Gastroesophageal sphincter (tissue), 4 donors: ENCODE results near the gene ASIC2. TPM values are rescaled to one million over a fixed set of nuclear protein-coding genes. Genes with fewer than 3 reads are reported as not detected.

Source experiments
- ATAC-seq: fragments of 150-250 bp; one replicate; pipeline ENCODE4 v1.9.1; 2016; ENCODE audit warnings: mild to moderate bottlenecking, moderate library complexity
- H3K27ac ChIP-seq, 4 donors: fragments of 200-600 bp; sonication (generic) in 3 of 4; 1 replicate in 3 of 4; 2 replicates in 1 of 4; pipeline ENCODE4 v1.5.1; 2016 to 2019
- H3K27me3 ChIP-seq: fragments of 200-600 bp; sonication (generic); one replicate; pipeline ENCODE4 v1.5.1; 2019
- H3K36me3 ChIP-seq, 2 donors: fragments of 200-600 bp; sonication (generic); one replicate each; pipeline ENCODE4 v1.5.1; 2019; ENCODE audit warnings: control low read depth in 1 of 2
- H3K4me1 ChIP-seq, 3 donors: fragments of 200-600 bp; sonication (generic); 1 replicate in 2 of 3; 2 replicates in 1 of 3; pipeline ENCODE4 v1.5.1; 2016 to 2019; ENCODE audit warnings: control low read depth in 2 of 3
- H3K4me3 ChIP-seq, 2 donors: fragments of 200-600 bp; sonication (generic); one replicate each; pipeline ENCODE4 v1.5.1; 2019; ENCODE audit warnings: mild to moderate bottlenecking in 1 of 2, moderate library complexity in 1 of 2
- H3K9me3 ChIP-seq, 3 donors: fragments of 200-600 bp; sonication (generic); one replicate each; pipeline ENCODE4 v1.5.1; 2017 to 2019; ENCODE audit warnings: control low read depth in 2 of 3
- EP300 ChIP-seq: sonication (generic); formaldehyde crosslinking; IDR thresholded peaks from one replicate; pipeline ENCODE4 v1.6.1; 2017; ENCODE audit warnings: antibody characterized with exemption, mild to moderate bottlenecking
- POLR2A ChIP-seq, 2 donors: fragments of 450-650 bp; IDR thresholded peaks; one replicate each; pipeline ENCODE4 v1.6.1; 2017; ENCODE audit warnings: antibody characterized with exemption in 2 of 2, mild to moderate bottlenecking in 2 of 2, moderate library complexity in 1 of 2
- POLR2AphosphoS5 ChIP-seq: sonication (generic); formaldehyde crosslinking; IDR thresholded peaks from one replicate; pipeline ENCODE4 v1.6.1; 2017; ENCODE audit warnings: antibody characterized with exemption
- WGBS, 2 donors: methylation state at CpG; one replicate each; pipeline ENCODE4 v1.1.5; 2018; ENCODE audit warnings: low coverage in 1 of 2; 5-methylcytosine and 5-hydroxymethylcytosine counted together
- total RNA-seq, 4 donors: library from RNA; depleted of rRNA; stranded (reverse); fragments of >200 nt; gene quantifications; one replicate each; pipeline ENCODE4 v1.1.0, GENCODE V29; 2016
- TF ChIP-seq, protein P1 (sequence below), 4 experiments: fragments of 200-600 bp in 2 of 4; fragments of 450-650 bp in 2 of 4; sonication (generic) in 1 of 4; IDR thresholded peaks; one replicate each; pipeline ENCODE4 v1.5.1; 2017 to 2019; ENCODE audit warnings: antibody characterized with exemption in 4 of 4, mild to moderate bottlenecking in 2 of 4, moderate library complexity in 2 of 4

The ASIC2 gene
- total RNA-seq, 4 donors from 2014 or later = 0.15 TPM; not detected in 3

DNA sequence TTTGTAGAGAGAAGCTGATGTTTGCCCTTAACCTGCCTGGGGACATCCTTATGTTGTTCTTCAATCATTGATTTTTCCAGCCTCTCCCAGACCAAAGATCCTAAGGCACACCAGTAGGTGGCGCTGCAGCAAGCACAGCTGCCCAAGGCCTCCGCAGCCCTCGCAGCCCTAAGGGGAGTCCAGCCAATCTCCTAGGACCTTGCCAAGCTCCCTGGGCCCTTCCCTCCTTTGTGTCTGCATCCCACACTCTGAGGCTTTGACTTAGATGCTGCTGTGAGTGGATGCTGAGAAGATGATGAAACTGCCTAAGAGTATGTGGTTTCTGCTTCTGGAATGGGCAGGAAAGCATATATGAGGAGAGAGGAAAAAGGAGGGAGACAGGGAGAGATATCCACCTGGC is 254.4 kb downstream of the ASIC2 start:
- H3K4me3 ChIP-seq = no peak overlapping the region
- peaks cover 0 to 5% (median 0%) of the 10 kb centered on the region in 3 donors for H3K9me3 ChIP-seq
- peaks cover 30% of the 10 kb centered on the region for H3K27me3 ChIP-seq
- H3K36me3 ChIP-seq = no peaks in the 10 kb centered on the region
- H3K4me1 ChIP-seq = peaks cover 0 to 11% (median 0%) of the 10 kb centered on the region in 3 donors
- no peak for ATAC-seq
- WGBS, 2 donors = 0% methylated on average over 2 of the region's 3 CpGs; no CpG with 5 or more reads in 1 of the 2 donors
- TF ChIP-seq, protein P1, sequence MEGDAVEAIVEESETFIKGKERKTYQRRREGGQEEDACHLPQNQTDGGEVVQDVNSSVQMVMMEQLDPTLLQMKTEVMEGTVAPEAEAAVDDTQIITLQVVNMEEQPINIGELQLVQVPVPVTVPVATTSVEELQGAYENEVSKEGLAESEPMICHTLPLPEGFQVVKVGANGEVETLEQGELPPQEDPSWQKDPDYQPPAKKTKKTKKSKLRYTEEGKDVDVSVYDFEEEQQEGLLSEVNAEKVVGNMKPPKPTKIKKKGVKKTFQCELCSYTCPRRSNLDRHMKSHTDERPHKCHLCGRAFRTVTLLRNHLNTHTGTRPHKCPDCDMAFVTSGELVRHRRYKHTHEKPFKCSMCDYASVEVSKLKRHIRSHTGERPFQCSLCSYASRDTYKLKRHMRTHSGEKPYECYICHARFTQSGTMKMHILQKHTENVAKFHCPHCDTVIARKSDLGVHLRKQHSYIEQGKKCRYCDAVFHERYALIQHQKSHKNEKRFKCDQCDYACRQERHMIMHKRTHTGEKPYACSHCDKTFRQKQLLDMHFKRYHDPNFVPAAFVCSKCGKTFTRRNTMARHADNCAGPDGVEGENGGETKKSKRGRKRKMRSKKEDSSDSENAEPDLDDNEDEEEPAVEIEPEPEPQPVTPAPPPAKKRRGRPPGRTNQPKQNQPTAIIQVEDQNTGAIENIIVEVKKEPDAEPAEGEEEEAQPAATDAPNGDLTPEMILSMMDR (IDR thresholded peaks at IDR 0.05) = peak in 2 of 4 experiments; percentile 30 to 52
- no peak for TF ChIP-seq POLR2A (IDR thresholded peaks at IDR 0.05)
- H3K27ac ChIP-seq = no peak overlapping the region

DNA sequence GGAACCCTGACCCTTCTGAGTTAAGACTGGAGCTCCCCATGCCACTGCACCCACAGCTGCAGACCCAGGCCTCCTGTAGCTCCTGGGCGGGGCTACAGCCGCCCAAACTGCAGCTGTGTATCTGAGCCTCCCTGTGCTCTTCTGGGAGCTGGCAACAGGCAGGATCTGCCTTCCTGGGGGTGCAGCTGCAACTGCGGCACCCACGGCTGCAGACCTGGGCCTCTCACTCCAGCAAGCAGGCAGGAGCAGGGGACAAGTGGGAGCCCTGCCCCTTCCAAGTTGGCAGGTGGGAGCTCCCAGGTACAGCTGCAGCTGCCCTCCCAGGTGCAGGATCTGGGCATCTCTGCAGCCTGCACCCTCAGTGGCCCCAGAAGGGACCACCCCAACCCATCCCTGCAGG is 259.9 kb downstream of the ASIC2 start:
- ATAC-seq = no peak
- H3K4me1 ChIP-seq = no peaks in the 10 kb centered on the region
- 80% methylated on average over 1 of the region's 4 CpGs; no CpG with 5 or more reads in 1 of the 2 donors for WGBS, 2 donors

DNA sequence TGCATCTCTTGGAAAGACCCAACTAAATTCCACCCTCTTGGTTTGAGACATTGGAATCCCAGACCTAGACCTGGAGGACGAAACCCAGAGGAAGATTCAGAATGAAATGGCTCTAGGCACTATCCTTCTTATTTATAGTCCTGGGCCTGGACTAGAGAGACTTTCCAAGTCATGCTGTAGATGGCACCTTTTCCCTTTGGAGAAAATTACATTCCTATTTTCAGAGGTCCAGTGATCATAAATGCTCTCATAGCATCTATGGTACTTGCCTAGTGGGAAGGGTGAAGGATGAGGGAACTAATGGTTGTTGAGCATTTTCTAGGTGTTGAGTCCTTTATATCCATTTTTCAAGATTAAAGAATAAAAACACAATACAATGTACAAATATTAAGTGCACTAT is 264.3 kb downstream of the ASIC2 start:
- Histone ChIP-seq H3K4me3 (no peak overlapping the region), H3K9me3 (no peaks in the 10 kb centered on the region), H3K4me1 (no peaks in the 10 kb centered on the region), H3K27ac (no peak overlapping the region), H3K27me3 (peaks cover 16% of the 10 kb centered on the region), H3K36me3 (no peaks in the 10 kb centered on the region)
- 83% methylated on average over 1 of the region's 1 CpG; no CpG with 5 or more reads in 1 of the 2 donors for WGBS, 2 donors
- no peak for ATAC-seq
- TF ChIP-seq, protein P1 (IDR thresholded peaks at IDR 0.05) = no peak
- TF ChIP-seq POLR2AphosphoS5 = no peak
- no peak for TF ChIP-seq POLR2A (IDR thresholded peaks at IDR 0.05)
- TF ChIP-seq EP300 = no peak

More for the DNA sequence above, 259.9 kb downstream of the ASIC2 start:
- TF ChIP-seq, protein P1 (IDR thresholded peaks at IDR 0.05) = no peak
- no peak for TF ChIP-seq POLR2A (IDR thresholded peaks at IDR 0.05)
- TF ChIP-seq POLR2AphosphoS5 = no peak
- no peak for TF ChIP-seq EP300
- H3K27ac ChIP-seq = no peak overlapping the region
- H3K9me3 ChIP-seq = peaks cover 0 to 5% (median 0%) of the 10 kb centered on the region in 3 donors
- no peaks in the 10 kb centered on the region for H3K36me3 ChIP-seq
- H3K27me3 ChIP-seq = peaks cover 35% of the 10 kb centered on the region
- no peak overlapping the region for H3K4me3 ChIP-seq

DNA sequence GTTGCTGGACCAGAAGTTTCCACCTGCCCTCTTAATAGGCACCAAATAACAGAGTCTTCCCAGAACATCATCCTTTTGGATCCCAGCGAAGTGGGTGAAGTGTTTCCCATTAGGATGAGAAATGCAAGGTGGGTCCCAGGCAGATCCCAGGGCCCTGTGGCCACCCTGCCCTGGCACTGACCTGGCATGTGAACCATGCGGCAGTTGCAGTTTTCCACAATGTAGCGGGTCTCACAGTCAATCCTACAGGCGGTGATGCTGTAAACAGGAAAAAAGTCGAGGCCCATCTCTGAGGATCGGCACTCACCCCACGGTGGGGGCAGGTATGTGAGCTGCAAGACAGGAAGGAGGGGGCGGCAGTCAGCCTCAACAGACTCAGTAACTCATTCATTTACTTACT is 265.0 kb downstream of the ASIC2 start:
- no peaks in the 10 kb centered on the region for H3K36me3 ChIP-seq
- peaks cover 9% of the 10 kb centered on the region for H3K27me3 ChIP-seq
- 68 to 76% methylated on average over 4 of the region's 8 CpGs for WGBS, 2 donors
- TF ChIP-seq EP300 = no peak
- no peak for TF ChIP-seq POLR2AphosphoS5
- no peak for TF ChIP-seq POLR2A (IDR thresholded peaks at IDR 0.05)
- TF ChIP-seq, protein P1 (IDR thresholded peaks at IDR 0.05) = no peak
- no peaks in the 10 kb centered on the region for H3K9me3 ChIP-seq
- no peaks in the 10 kb centered on the region for H3K4me1 ChIP-seq
- ATAC-seq = no peak
- no peak overlapping the region for H3K4me3 ChIP-seq
- H3K27ac ChIP-seq = no peak overlapping the region

DNA sequence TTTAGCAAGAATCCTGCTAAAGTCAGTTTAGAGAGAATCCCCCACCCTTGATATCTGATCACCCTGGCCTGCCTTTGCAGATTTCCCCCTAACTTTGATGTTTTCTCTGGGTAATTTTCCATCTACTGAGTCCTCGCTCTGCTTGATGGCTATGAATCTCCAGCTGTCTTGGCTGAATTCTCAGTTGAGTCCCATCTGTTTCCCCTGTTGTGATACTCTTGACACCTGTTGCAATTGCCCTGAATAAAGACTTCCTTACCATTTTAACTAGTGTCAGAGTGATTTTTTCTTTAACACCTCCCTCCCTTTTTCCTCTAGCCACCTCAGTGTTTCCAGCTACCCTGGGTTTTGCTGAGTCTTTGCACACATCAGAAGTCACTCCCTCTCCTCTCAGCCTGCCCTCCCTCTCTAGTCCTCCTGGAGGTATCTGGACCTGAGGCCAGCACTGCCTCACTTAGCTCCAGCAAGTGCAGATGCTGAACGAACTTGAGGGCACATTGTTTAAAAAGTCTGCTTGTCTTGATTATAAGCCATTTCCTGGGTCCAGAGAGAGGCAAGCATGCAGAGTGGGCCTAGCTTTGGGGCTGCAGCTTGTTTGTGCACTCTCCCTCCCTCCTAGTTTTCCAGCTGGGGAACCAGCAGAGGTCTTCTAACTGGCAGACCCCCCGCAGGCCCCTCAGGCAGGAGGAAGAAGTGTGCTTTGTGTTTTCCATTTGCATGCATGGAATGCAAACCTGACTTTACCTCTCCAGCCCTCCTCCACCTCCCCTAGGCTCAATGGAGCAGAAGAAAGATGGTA is 268.2 kb downstream of the ASIC2 start:
- no peaks in the 10 kb centered on the region for H3K4me1 ChIP-seq
- TF ChIP-seq POLR2A (IDR thresholded peaks at IDR 0.05) (no peak), POLR2AphosphoS5 (no peak), EP300 (no peak)
- TF ChIP-seq, protein P1 (IDR thresholded peaks at IDR 0.05) = no peak
- H3K27ac ChIP-seq = no peak overlapping the region
- H3K4me3 ChIP-seq = no peak overlapping the region
- ATAC-seq = no peak
- H3K36me3 ChIP-seq = no peaks in the 10 kb centered on the region
- WGBS, 2 donors = 20 to 53% methylated on average over 1 to 2 of the region's 3 CpGs
- H3K9me3 ChIP-seq = no peaks in the 10 kb centered on the region
- peaks cover 6% of the 10 kb centered on the region for H3K27me3 ChIP-seq
